ENCODE measurements around the gene PYGO2.

The PYGO2 gene

DNA sequence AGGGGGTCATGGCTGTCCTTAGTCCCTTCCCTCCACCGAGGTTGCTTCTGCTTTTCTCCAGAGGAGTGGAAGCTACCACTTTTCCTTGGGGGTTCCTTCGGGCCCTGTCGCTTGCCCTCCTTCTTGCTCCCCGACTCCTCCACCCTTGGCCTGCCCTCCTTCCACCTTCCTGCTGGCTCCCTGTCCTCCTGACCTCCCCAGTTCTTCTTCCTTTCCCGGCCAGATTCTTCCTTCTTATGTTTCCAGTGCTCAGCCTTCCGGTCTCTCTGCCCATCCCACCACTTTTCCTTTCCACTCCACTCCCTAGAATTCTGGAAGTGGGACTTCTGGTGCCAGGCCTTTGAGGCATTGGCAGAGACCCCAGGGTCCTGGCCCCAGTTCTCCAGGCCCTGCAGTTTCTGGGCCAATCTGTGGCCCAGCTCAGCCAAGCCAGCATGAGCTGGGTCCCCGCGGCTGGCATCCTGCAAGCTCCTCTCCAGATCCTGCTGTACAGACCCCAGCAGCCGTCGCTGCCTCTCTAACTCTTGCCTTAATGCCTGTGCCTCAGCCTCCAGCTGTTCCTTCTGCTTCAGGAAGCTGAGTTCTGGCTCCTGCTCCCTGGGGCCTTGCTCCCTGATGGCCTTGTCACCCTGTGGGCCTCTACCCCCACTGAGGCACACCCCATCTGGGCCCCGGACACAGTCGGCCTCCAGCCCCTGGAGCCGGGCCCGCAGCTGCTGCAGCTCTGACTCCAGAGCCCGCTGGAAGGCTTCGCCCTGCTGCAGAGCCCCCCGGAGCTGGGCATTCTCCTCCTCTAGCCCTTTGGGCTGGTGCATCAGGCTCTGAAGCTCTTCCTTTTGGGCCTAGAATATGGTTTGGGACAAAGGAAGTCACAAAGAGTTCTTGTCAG is 15.4 kb downstream of the PYGO2 start:
- no peaks in the 10 kb centered on the region for H3K79me2 ChIP-seq (ENCODE audit: insufficient read depth, low read length)
- H3K9me3 ChIP-seq (ENCODE audit: insufficient read depth, low read length), result no peaks in the 10 kb centered on the region
- H3K36me3 ChIP-seq (ENCODE audit: low read length), result no peaks in the 10 kb centered on the region
- TF ChIP-seq, protein P1, sequence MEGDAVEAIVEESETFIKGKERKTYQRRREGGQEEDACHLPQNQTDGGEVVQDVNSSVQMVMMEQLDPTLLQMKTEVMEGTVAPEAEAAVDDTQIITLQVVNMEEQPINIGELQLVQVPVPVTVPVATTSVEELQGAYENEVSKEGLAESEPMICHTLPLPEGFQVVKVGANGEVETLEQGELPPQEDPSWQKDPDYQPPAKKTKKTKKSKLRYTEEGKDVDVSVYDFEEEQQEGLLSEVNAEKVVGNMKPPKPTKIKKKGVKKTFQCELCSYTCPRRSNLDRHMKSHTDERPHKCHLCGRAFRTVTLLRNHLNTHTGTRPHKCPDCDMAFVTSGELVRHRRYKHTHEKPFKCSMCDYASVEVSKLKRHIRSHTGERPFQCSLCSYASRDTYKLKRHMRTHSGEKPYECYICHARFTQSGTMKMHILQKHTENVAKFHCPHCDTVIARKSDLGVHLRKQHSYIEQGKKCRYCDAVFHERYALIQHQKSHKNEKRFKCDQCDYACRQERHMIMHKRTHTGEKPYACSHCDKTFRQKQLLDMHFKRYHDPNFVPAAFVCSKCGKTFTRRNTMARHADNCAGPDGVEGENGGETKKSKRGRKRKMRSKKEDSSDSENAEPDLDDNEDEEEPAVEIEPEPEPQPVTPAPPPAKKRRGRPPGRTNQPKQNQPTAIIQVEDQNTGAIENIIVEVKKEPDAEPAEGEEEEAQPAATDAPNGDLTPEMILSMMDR (IDR thresholded peaks at IDR 0.05; ENCODE audit: insufficient read depth, low read length, poor library complexity, severe bottlenecking), result no peak
- TF ChIP-seq EZH2phosphoT487 (conservative IDR thresholded peaks at IDR 0.05; ENCODE audit: low read length), result no peak
- H3K9ac ChIP-seq (ENCODE audit: low read length), result no peak overlapping the region
- H2AFZ ChIP-seq (ENCODE audit: low read depth, low read length, severe bottlenecking), result no peak overlapping the region
- H3K4me3 ChIP-seq (ENCODE audit: insufficient read depth, low read length, poor library complexity, severe bottlenecking), result no peak overlapping the region
- H4K20me1 ChIP-seq (ENCODE audit: low read depth, low read length), result no peaks in the 10 kb centered on the region
- no peak overlapping the region for H3K4me2 ChIP-seq (ENCODE audit: low read depth, low read length, poor library complexity, severe bottlenecking)
- no peaks in the 10 kb centered on the region for H3F3A ChIP-seq (ENCODE audit: insufficient read depth)
- H3K9me2 ChIP-seq (replicated peaks; ENCODE audit: insufficient read depth, low read length), result no peaks in the 10 kb centered on the region
- H3K27me3 ChIP-seq (ENCODE audit: low read length), result no peaks in the 10 kb centered on the region
- H3K27ac ChIP-seq (ENCODE audit: low read depth, low read length), result no peak overlapping the region

DNA sequence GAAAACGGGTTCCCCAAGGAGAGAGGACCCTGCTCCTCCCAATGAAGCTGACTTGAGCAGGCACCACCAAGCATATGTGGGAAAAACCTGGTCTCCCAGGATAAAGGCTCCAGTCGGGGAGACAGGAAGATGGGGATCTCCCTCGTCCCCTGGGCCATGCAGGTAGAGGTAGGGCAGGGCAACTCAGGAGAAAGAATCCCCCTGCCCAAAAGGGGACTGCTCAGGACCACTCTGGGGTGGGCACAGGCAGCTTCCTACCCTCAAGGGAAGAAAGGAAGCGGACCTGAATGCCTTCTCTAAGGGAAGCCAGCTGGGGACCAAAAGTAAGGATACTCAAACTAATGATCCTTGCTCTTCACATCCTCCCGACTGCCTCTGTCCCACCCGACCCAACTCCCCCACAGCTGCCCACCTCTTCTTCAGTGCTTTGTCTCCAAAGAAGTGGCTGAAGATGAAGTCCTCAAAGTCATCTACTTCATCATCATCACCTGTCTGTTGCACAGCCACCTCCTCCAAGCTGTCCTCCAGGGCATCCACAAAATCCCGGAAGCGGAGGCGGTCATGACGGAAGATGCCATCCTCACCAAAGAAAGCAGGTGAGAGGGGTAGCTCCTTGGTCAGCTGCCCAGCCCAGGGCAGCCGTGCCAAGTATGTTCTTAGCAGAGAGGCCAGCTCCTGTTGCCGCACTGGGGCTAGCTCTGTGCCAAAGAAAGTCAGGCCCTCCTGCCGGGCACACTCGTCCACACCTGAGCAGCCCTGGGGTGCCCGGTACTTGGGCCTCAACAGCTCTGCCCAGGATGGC is 16.2 kb downstream of the PYGO2 start:
- Histone ChIP-seq H3K79me2 (ENCODE audit: insufficient read depth, low read length) (no peaks in the 10 kb centered on the region), H3K4me2 (ENCODE audit: low read depth, low read length, poor library complexity, severe bottlenecking) (no peak overlapping the region), H3F3A (ENCODE audit: insufficient read depth) (peaks cover 5% of the 10 kb centered on the region; the same call in 1 of the 2 replicates)

DNA sequence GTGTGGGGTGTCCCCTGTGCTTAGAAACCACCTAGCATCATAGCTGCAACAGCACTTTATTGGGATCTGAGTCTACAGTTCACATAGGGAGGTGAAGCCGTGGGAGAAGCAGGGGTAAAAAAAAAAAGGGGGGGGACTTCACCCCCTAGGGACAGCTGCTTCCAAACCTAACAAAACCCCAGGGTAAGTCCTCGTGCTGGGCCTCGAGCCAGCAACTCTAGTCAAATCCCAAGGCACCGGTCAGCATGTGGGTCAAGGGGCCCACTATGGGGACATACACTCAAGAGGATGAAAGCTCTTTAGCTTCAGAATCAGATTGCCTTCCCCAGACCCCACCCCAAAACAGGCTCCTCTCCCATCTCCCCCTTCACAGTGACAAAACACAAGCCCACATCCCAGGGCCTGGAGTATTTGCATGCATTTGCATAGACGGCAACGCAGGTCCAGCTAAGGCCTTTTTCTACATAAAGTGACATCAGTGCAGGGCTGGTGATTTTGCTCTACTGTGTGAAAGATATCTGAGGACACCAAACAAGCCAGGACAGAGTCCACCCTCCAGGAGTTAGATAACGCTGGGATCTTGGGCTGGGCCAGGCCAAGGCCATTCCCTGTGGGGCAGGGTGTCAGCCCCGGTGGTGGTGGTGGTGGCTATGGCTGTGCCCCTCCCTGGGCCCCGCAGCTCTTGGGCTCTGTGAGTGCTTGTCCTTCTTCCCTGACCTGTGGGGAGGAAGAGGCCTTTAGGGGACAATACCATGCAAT is 17.0 kb downstream of the PYGO2 start:
- no peaks in the 10 kb centered on the region for H3K79me2 ChIP-seq (ENCODE audit: insufficient read depth, low read length)
- peak overlapping the region; percentile 60; the same call in 1 of the 2 replicates for H3K9ac ChIP-seq (ENCODE audit: low read length)
- no peak overlapping the region for H3K4me3 ChIP-seq (ENCODE audit: insufficient read depth, low read length, poor library complexity, severe bottlenecking)
- H3K27ac ChIP-seq (ENCODE audit: low read depth, low read length), result peak overlapping the region; percentile 37; the same call in 1 of the 2 replicates
- no peak for TF ChIP-seq EZH2phosphoT487 (conservative IDR thresholded peaks at IDR 0.05; ENCODE audit: low read length)
- TF ChIP-seq, protein P1 (IDR thresholded peaks at IDR 0.05; ENCODE audit: insufficient read depth, low read length, poor library complexity, severe bottlenecking), result no peak
- H4K20me1 ChIP-seq (ENCODE audit: low read depth, low read length), result no peaks in the 10 kb centered on the region
- no peak overlapping the region for H3K4me2 ChIP-seq (ENCODE audit: low read depth, low read length, poor library complexity, severe bottlenecking)
- peaks cover 5% of the 10 kb centered on the region; the same call in 1 of the 2 replicates for H3F3A ChIP-seq (ENCODE audit: insufficient read depth)
- H3K9me2 ChIP-seq (replicated peaks; ENCODE audit: insufficient read depth, low read length), result no peaks in the 10 kb centered on the region
- no peaks in the 10 kb centered on the region for H3K36me3 ChIP-seq (ENCODE audit: low read length)
- H2AFZ ChIP-seq (ENCODE audit: low read depth, low read length, severe bottlenecking), result no peak overlapping the region
- H3K9me3 ChIP-seq (ENCODE audit: insufficient read depth, low read length), result no peaks in the 10 kb centered on the region
- no peaks in the 10 kb centered on the region for H3K27me3 ChIP-seq (ENCODE audit: low read length)

More for the DNA sequence above, 16.2 kb downstream of the PYGO2 start:
- Histone ChIP-seq H3K36me3 (ENCODE audit: low read length) (no peaks in the 10 kb centered on the region), H2AFZ (ENCODE audit: low read depth, low read length, severe bottlenecking) (no peak overlapping the region), H3K9ac (ENCODE audit: low read length) (no peak overlapping the region), H3K9me3 (ENCODE audit: insufficient read depth, low read length) (no peaks in the 10 kb centered on the region), H3K9me2 (replicated peaks; ENCODE audit: insufficient read depth, low read length) (no peaks in the 10 kb centered on the region), H3K27me3 (ENCODE audit: low read length) (no peaks in the 10 kb centered on the region), H3K4me3 (ENCODE audit: insufficient read depth, low read length, poor library complexity, severe bottlenecking) (no peak overlapping the region), H4K20me1 (ENCODE audit: low read depth, low read length) (no peaks in the 10 kb centered on the region), H3K27ac (ENCODE audit: low read depth, low read length) (no peak overlapping the region)
- no peak for TF ChIP-seq EZH2phosphoT487 (conservative IDR thresholded peaks at IDR 0.05; ENCODE audit: low read length)
- TF ChIP-seq, protein P1 (IDR thresholded peaks at IDR 0.05; ENCODE audit: insufficient read depth, low read length, poor library complexity, severe bottlenecking), result no peak
